ENCODE results near the gene SLC44A3.

DNA sequence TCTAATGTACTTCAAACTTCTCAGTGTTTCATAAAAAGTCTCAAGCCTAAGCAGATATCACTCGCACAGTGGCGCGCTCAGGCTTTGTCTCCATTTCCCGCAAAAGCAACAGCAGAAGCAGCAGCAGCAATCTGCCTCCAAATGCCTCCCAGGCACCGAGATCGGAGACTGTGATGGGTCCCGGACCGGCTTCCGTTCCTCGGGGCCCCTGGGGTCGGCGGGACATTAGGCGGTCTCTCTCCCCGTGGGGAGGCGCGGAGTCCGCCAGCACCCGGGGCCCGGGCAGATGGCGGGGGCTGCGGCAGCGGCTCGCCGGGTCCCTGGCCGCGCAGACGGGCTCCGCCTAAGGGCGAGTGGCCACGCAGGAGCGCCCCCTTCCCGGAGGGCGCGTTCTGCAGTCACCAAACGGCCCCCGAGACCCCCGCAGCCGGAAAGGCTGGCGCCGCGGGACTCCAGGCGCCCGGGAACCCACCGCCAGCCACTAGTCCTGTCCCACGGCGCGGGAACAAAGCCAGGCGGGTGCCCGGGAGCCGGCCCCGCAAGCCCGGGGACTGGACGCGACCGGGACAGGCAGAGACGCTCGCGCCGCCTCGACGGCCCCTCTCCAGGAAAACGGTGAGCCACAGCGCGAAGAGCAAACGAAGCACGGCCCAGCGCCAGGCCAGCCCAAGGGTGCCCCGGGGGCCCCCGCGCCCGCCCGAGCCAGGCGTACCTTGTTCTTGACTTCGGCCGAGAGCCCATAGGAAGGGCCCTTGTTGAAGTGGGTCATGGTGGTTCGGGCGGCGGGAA, 106.2 kb downstream of the SLC44A3 start:
- TF ChIP-seq, protein P1, sequence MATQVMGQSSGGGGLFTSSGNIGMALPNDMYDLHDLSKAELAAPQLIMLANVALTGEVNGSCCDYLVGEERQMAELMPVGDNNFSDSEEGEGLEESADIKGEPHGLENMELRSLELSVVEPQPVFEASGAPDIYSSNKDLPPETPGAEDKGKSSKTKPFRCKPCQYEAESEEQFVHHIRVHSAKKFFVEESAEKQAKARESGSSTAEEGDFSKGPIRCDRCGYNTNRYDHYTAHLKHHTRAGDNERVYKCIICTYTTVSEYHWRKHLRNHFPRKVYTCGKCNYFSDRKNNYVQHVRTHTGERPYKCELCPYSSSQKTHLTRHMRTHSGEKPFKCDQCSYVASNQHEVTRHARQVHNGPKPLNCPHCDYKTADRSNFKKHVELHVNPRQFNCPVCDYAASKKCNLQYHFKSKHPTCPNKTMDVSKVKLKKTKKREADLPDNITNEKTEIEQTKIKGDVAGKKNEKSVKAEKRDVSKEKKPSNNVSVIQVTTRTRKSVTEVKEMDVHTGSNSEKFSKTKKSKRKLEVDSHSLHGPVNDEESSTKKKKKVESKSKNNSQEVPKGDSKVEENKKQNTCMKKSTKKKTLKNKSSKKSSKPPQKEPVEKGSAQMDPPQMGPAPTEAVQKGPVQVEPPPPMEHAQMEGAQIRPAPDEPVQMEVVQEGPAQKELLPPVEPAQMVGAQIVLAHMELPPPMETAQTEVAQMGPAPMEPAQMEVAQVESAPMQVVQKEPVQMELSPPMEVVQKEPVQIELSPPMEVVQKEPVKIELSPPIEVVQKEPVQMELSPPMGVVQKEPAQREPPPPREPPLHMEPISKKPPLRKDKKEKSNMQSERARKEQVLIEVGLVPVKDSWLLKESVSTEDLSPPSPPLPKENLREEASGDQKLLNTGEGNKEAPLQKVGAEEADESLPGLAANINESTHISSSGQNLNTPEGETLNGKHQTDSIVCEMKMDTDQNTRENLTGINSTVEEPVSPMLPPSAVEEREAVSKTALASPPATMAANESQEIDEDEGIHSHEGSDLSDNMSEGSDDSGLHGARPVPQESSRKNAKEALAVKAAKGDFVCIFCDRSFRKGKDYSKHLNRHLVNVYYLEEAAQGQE (IDR thresholded peaks at IDR 0.05; ENCODE audit: low read depth) = no peak
- TF ChIP-seq RAD21 (IDR thresholded peaks at IDR 0.05; ENCODE audit: low read depth) (no peak), YY1 (IDR thresholded peaks at IDR 0.05; ENCODE audit: low read depth) (no peak), EP300 (IDR thresholded peaks at IDR 0.05; ENCODE audit: borderline replicate concordance) (no peak; the same call in 1 of the 2 replicates), CEBPB (IDR thresholded peaks at IDR 0.05) (no peak), TAF1 (IDR thresholded peaks at IDR 0.05; ENCODE audit: low read depth) (no peak), FOXM1 (IDR thresholded peaks at IDR 0.05; ENCODE audit: borderline replicate concordance, low read depth) (no peak), NFIC (IDR thresholded peaks at IDR 0.05) (no peak)
- TF ChIP-seq, protein P2, sequence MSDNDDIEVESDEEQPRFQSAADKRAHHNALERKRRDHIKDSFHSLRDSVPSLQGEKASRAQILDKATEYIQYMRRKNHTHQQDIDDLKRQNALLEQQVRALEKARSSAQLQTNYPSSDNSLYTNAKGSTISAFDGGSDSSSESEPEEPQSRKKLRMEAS (IDR thresholded peaks at IDR 0.05) = no peak
- TF ChIP-seq, protein P3, sequence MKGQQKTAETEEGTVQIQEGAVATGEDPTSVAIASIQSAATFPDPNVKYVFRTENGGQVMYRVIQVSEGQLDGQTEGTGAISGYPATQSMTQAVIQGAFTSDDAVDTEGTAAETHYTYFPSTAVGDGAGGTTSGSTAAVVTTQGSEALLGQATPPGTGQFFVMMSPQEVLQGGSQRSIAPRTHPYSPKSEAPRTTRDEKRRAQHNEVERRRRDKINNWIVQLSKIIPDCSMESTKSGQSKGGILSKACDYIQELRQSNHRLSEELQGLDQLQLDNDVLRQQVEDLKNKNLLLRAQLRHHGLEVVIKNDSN (IDR thresholded peaks at IDR 0.05) = no peak

Data from Ishikawa (cell line).